Heart left ventricle (tissue), 13 donors: ENCODE results near the gene OMP.

Source experiments
- CTCF ChIP-seq, 12 donors: fragments of 200-600 bp; sonication (generic) in 4 of 12; IDR thresholded peaks; one replicate each; pipeline versions ENCODE4 v1.5.0 to v1.8.0; 2018 to 2022; ENCODE audit warnings: antibody characterized with exemption in 12 of 12, mild to moderate bottlenecking in 5 of 12
- POLR2A ChIP-seq, 2 donors: fragments of 450-650 bp; IDR thresholded peaks; one replicate each; pipeline ENCODE4 v1.6.1; 2017; ENCODE audit warnings: antibody characterized with exemption in 2 of 2, mild to moderate bottlenecking in 2 of 2, moderate library complexity in 2 of 2
- donor health status: ischemic (EF 13 %, LVEDD 7.1; RV severe dilation, severe dysfunction).
- donor health status: DM: no; HTN: yes; CAD: no.
- donor health status: DM: no; HTN: no; CAD: no.
- donor health status: ischemic (EF 25% LVEDD 6.9; RV normal size, moderate dysfunction).
- donor health status: ischemic (EF 25% LVEDD 5.7; RV mildly dilated, moderate dysfunction).
- donor health status: ischemic (EF 35%, LVEDD 5.7; RV mildly dilated, moderate dysfunction).
- donor health status: nonischemic (EF 11% LVEDD 7.7; RV severe dilation, severe dysfunction).
- donor health status: DM: yes; HTN: yes; CAD: no.
- donor health status: PGD.
- donor health status: ischemic (EF 29% LVEDD 5.4; RV normal size, mild dysfunction).
- donor health status: nonischemic (EF 23%, LVEDD 6.1; RV moderate dilation, normal function).

- TF ChIP-seq CTCF (IDR thresholded peaks at IDR 0.05) (peak in 10 of 12 donors; percentile 9 to 67 (median 26)), POLR2A (IDR thresholded peaks at IDR 0.05) (peak in 1 of 2 donors; percentile 32)
These were observed 29.2 kb upstream of the OMP start for GRCh38 chr11:77073328-77074001.
